H9 (cell line): ENCODE measurements around the gene SLC25A34. TPM values are rescaled to one million over a fixed set of nuclear protein-coding genes. Genes with fewer than 3 reads are reported as not detected.

Source experiments
- DNase-seq: peaks from one replicate; pipeline ENCODE4 v3.0.0-alpha.2; 2017
- H2AFZ ChIP-seq: one replicate; pipeline ENCODE4 v1.6.1; 2013; ENCODE audit warnings: mild to moderate bottlenecking, low read length, control low read depth, moderate library complexity
- H2AK5ac ChIP-seq: 2 replicates; pipeline ENCODE4 v1.6.1; 2013; ENCODE audit warnings: low read length, control low read depth, mixed read lengths; ENCODE audit not compliant: insufficient read length
- H2BK120ac ChIP-seq: one replicate; pipeline ENCODE4 v1.6.1; 2013; ENCODE audit warnings: low read depth, mild to moderate bottlenecking, low read length, control low read depth, inconsistent platforms; ENCODE audit not compliant: poor library complexity, severe bottlenecking
- H2BK12ac ChIP-seq: 2 replicates; pipeline ENCODE4 v1.6.1; 2013; ENCODE audit warnings: low read length, control low read depth, mixed read lengths, low read depth; ENCODE audit not compliant: insufficient read length
- H2BK15ac ChIP-seq: 2 replicates; pipeline ENCODE4 v1.6.1; 2013; ENCODE audit warnings: low read depth, low read length, control low read depth
- H2BK20ac ChIP-seq: one replicate; pipeline ENCODE4 v1.6.1; 2013; ENCODE audit warnings: low read depth, mild to moderate bottlenecking, low read length, control low read depth, inconsistent platforms; ENCODE audit not compliant: poor library complexity, severe bottlenecking
- H2BK5ac ChIP-seq: 2 replicates; pipeline ENCODE4 v1.6.1; 2013; ENCODE audit warnings: low read length, control low read depth, mixed read lengths; ENCODE audit not compliant: insufficient read length
- H3K14ac ChIP-seq: 2 replicates; pipeline ENCODE4 v1.6.1; 2013; ENCODE audit warnings: low read length, control low read depth; ENCODE audit not compliant: insufficient read depth
- H3K18ac ChIP-seq: 2 replicates; pipeline ENCODE4 v1.6.1; 2013; ENCODE audit warnings: low read depth, mild to moderate bottlenecking, mixed read lengths, low read length, control low read depth; ENCODE audit not compliant: insufficient read length
- H3K23ac ChIP-seq: 2 replicates; pipeline ENCODE4 v1.6.1; 2013; ENCODE audit warnings: low read length, control low read depth, mixed read lengths, low read depth; ENCODE audit not compliant: insufficient read length
- H3K23me2 ChIP-seq: 2 replicates; pipeline ENCODE4 v1.6.1; 2013; ENCODE audit warnings: low read depth, mild to moderate bottlenecking, mixed read lengths, low read length, control low read depth; ENCODE audit not compliant: insufficient read length, poor library complexity, severe bottlenecking
- H3K27ac ChIP-seq: 2 replicates; pipeline ENCODE4 v1.5.1; 2013; ENCODE audit warnings: low read length, control low read depth, mixed read lengths, low read depth; ENCODE audit not compliant: insufficient read length
- H3K27me3 ChIP-seq: 2 replicates; pipeline ENCODE4 v1.6.1; 2013; ENCODE audit warnings: low read length, control low read depth, inconsistent platforms; ENCODE audit not compliant: insufficient read depth
- H3K4ac ChIP-seq: 2 replicates; pipeline ENCODE4 v1.6.1; 2013; ENCODE audit warnings: low read depth, mild to moderate bottlenecking, control low read depth, inconsistent platforms, low read length, moderate library complexity
- H3K4me1 ChIP-seq: 2 replicates; pipeline ENCODE4 v1.6.1; 2013; ENCODE audit warnings: low read length, control low read depth, inconsistent platforms; ENCODE audit not compliant: insufficient read depth
- H3K4me2 ChIP-seq: 2 replicates; pipeline ENCODE4 v1.6.1; 2013; ENCODE audit warnings: low read length, control low read depth, mixed read lengths; ENCODE audit not compliant: insufficient read length, insufficient read depth
- H3K56ac ChIP-seq: 2 replicates; pipeline ENCODE4 v1.6.1; 2013; ENCODE audit warnings: low read depth, mild to moderate bottlenecking, mixed read lengths, low read length, control low read depth; ENCODE audit not compliant: insufficient read length
- H3K79me1 ChIP-seq: 2 replicates; pipeline ENCODE4 v1.6.1; 2013; ENCODE audit warnings: low read depth, mild to moderate bottlenecking, moderate library complexity, low read length, control low read depth, inconsistent platforms; ENCODE audit not compliant: insufficient read depth, poor library complexity, severe bottlenecking
- H3K79me2 ChIP-seq: 2 replicates; pipeline ENCODE4 v1.6.1; 2013; ENCODE audit warnings: low read length, control low read depth, inconsistent platforms; ENCODE audit not compliant: insufficient read depth
- H3K9ac ChIP-seq: 2 replicates; pipeline ENCODE4 v1.6.1; 2013; ENCODE audit warnings: low read length, control low read depth, mixed read lengths; ENCODE audit not compliant: insufficient read length; ENCODE audit errors: extremely low read depth
- H3K9me3 ChIP-seq: one replicate; pipeline ENCODE4 v1.6.1; 2013; ENCODE audit warnings: low read depth, low read length, inconsistent platforms; ENCODE audit not compliant: control insufficient read depth
- H3T11ph ChIP-seq: one replicate; pipeline ENCODE4 v1.6.1; 2013; ENCODE audit warnings: mild to moderate bottlenecking, low read length, control low read depth, inconsistent platforms
- H4K20me1 ChIP-seq: one replicate; pipeline ENCODE4 v1.6.1; 2013; ENCODE audit not compliant: control insufficient read depth, insufficient read length, insufficient read depth
- H4K5ac ChIP-seq: 2 replicates; pipeline ENCODE4 v1.6.1; 2013; ENCODE audit warnings: low read depth, mild to moderate bottlenecking, mixed read lengths, low read length, control low read depth; ENCODE audit not compliant: insufficient read length
- H4K8ac ChIP-seq: replicated peaks from 2 replicates; pipeline ENCODE4 v1.6.1; 2013; ENCODE audit warnings: low read length, control low read depth, mixed read lengths, low read depth; ENCODE audit not compliant: insufficient read length
- H4K91ac ChIP-seq: 2 replicates; pipeline ENCODE4 v1.6.1; 2013; ENCODE audit warnings: low read depth, mild to moderate bottlenecking, moderate library complexity, mixed read lengths, low read length, control low read depth; ENCODE audit not compliant: insufficient read length
- H3K27ac Mint-ChIP-seq, 3 experiments: 2 replicates in 2 of 3; 3 replicates in 1 of 3; pipeline ENCODE4 v1.8.0; 2020 to 2021; ENCODE audit warnings: mixed read lengths in 3 of 3, mild to moderate bottlenecking in 1 of 3, moderate library complexity in 1 of 3
- H3K27me3 Mint-ChIP-seq: 2 replicates; pipeline ENCODE4 v1.8.0; 2021; ENCODE audit warnings: low read depth, mild to moderate bottlenecking, moderate library complexity, mixed read lengths
- H3K36me3 Mint-ChIP-seq, 3 experiments: 2 replicates in 2 of 3; 3 replicates in 1 of 3; pipeline ENCODE4 v1.8.0; 2020 to 2021; ENCODE audit warnings: low read depth in 3 of 3, mixed read lengths in 3 of 3; ENCODE audit not compliant: insufficient read depth in 1 of 3
- H3K4me1 Mint-ChIP-seq, 2 experiments: 2 replicates each; pipeline ENCODE4 v1.8.0; 2020; ENCODE audit warnings: mixed read lengths in 2 of 2
- H3K4me3 Mint-ChIP-seq, 2 experiments: 2 replicates in 1 of 2; 3 replicates in 1 of 2; pipeline ENCODE4 v1.8.0; 2020 to 2021; ENCODE audit warnings: mild to moderate bottlenecking in 2 of 2, mixed read lengths in 2 of 2, moderate library complexity in 1 of 2
- H3K9me3 Mint-ChIP-seq, 2 experiments: 2 replicates in 1 of 2; 3 replicates in 1 of 2; pipeline ENCODE4 v1.8.0; 2020; ENCODE audit warnings: mild to moderate bottlenecking in 2 of 2, mixed read lengths in 2 of 2, moderate library complexity in 1 of 2
- CTCF ChIP-seq: fragments of 200-600 bp; sonication (generic); conservative IDR thresholded peaks from 3 replicates; pipeline ENCODE4 v1.8.0; 2021; ENCODE audit warnings: antibody characterized with exemption, mild to moderate bottlenecking
- WGBS: extraction: QIAGEN DNeasy Blood & Tissue Kit; methylation state at CpG from one replicate; pipeline ENCODE4 v1.1.7; 2013; ENCODE audit warnings: missing lambda C conversion rate, low lambda C conversion rate, mixed read lengths; ENCODE audit not compliant: insufficient read length; ENCODE audit errors: extremely low coverage; 5-methylcytosine and 5-hydroxymethylcytosine counted together
- total RNA-seq: library from RNA; stranded (reverse); gene quantifications from 2 replicates; pipeline ENCODE4 v1.2.1, GENCODE V29; 2021

SLC25A34 gene
- total RNA-seq, 1 experiment from 2014 or later = 1.5 TPM

DNA sequence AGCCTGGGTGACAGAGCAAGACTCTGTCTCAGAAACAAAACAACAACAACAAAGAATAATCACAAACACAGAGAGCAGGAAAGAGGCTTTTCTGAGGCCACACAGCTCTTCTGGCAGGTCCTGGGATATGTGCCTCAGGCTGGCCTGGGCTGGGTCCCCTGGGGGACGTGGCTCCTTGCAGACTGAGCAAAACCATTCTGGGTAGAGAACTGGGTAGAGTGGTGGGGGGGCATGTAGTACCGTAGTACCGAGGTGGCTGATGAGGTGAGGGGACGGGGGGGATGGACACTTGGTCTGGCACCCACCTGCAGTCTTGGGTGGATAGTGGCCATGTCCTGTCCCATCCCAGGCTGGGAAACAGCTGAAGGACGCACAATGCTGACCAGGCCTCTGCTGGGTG is 12.2 kb downstream of the SLC25A34 start:
- H4K5ac ChIP-seq = no peak overlapping the region
- H2AFZ ChIP-seq = no peak overlapping the region
- Mint-ChIP-seq H3K36me3 (no peaks in the 10 kb centered on the region; a peak in 1 of 7 replicates), H3K27ac (peak overlapping the region in 2 of 3 experiments; percentile 46 to 85; a peak in 3 of 7 replicates), H3K4me1 (peaks cover 3 to 5% of the 10 kb centered on the region in 2 experiments; a peak in 2 of 4 replicates), H3K9me3 (no peaks in the 10 kb centered on the region), H3K4me3 (no peak overlapping the region), H3K27me3 (peaks cover 5% of the 10 kb centered on the region)
- no CpG with 5 or more reads among the region's 5 CpGs for WGBS
- H2BK12ac ChIP-seq = no peak overlapping the region
- H4K91ac ChIP-seq = no peak overlapping the region
- no peaks in the 10 kb centered on the region for H3K79me1 ChIP-seq
- H3K23ac ChIP-seq = no peak overlapping the region
- no peak overlapping the region for H3K56ac ChIP-seq
- no peak overlapping the region for H2BK5ac ChIP-seq
- H3K27me3 ChIP-seq = no peaks in the 10 kb centered on the region
- no peak overlapping the region for H2BK120ac ChIP-seq
- H3K9me3 ChIP-seq = no peaks in the 10 kb centered on the region
- H3K27ac ChIP-seq = no peak overlapping the region
- no peak overlapping the region for H3T11ph ChIP-seq
- H2BK20ac ChIP-seq = no peak overlapping the region
- TF ChIP-seq CTCF = no peak
- H3K4me2 ChIP-seq = no peak overlapping the region
- no peak overlapping the region for H3K14ac ChIP-seq
- H4K20me1 ChIP-seq = no peaks in the 10 kb centered on the region
- no peak for DNase-seq
- H3K23me2 ChIP-seq = no peaks in the 10 kb centered on the region
- H2BK15ac ChIP-seq = no peak overlapping the region
- no peak overlapping the region for H2AK5ac ChIP-seq
- H3K79me2 ChIP-seq = no peaks in the 10 kb centered on the region
- no peaks in the 10 kb centered on the region; the same call in 1 of the 2 replicates for H3K4me1 ChIP-seq
- H3K4ac ChIP-seq = no peak overlapping the region
- H3K9ac ChIP-seq = no peak overlapping the region
- no peak overlapping the region for H4K8ac ChIP-seq
- no peak overlapping the region for H3K18ac ChIP-seq
